CD4-positive, alpha-beta T cell (primary cell): Measurements from ENCODE around the gene SVBP. TPM values are rescaled to one million over a fixed set of nuclear protein-coding genes. Genes with fewer than 3 reads are reported as not detected.

ENCODE experiments used
- ATAC-seq: fragments of 200-7000 bp; cut with Tn5 transposase; one replicate; pipeline ENCODE4 v1.10.0; 2022; ENCODE audit warnings: mild to moderate bottlenecking; ENCODE audit not compliant: poor library complexity
- CTCF ChIA-PET: fragments of 350-600 bp; sonication (Branson Sonifier 250); formaldehyde crosslinking; loops from one replicate; lab custom pipeline; 2021; ENCODE audit warnings: antibody characterized with exemption, inconsistent platforms; lab: Charles Lee
- POLR2A ChIA-PET: fragments of 350-600 bp; sonication (Branson Sonifier 250); formaldehyde crosslinking; loops from one replicate; lab custom pipeline; 2021; ENCODE audit warnings: antibody characterized with exemption, inconsistent platforms; lab: Charles Lee
- DNase-seq, 14 experiments: peaks; one replicate each; pipeline ENCODE4 v3.0.0-alpha.2; 2013 to 2020; ENCODE audit warnings: mixed read lengths in 2 of 14
- H3K27ac ChIP-seq, 2 donors: one replicate each; pipeline versions ENCODE4 v1.5.1 to v1.7.0; 2013; ENCODE audit warnings: low read length in 2 of 2, low read depth in 1 of 2, mild to moderate bottlenecking in 1 of 2
- H3K27me3 ChIP-seq, 2 experiments: 1 replicate in 1 of 2; 2 replicates in 1 of 2; pipeline versions ENCODE4 v1.6.1 to v1.7.0; 2013; ENCODE audit warnings: low read length in 2 of 2, control low read depth in 1 of 2, mild to moderate bottlenecking in 1 of 2, moderate library complexity in 1 of 2; ENCODE audit not compliant: insufficient read depth in 2 of 2, control insufficient read depth in 1 of 2
- H3K36me3 ChIP-seq: one replicate; pipeline ENCODE4 v1.6.1; 2013; ENCODE audit warnings: low read length, control low read depth; ENCODE audit not compliant: insufficient read depth
- H3K4me1 ChIP-seq: one replicate; pipeline ENCODE4 v1.6.1; 2013; ENCODE audit warnings: low read length, control low read depth; ENCODE audit not compliant: insufficient read depth
- H3K4me3 ChIP-seq: one replicate; pipeline ENCODE4 v1.5.1; 2013; ENCODE audit warnings: mild to moderate bottlenecking, low read length, moderate library complexity
- H3K9me3 ChIP-seq, 2 experiments: 1 replicate in 1 of 2; 2 replicates in 1 of 2; pipeline versions ENCODE4 v1.6.1 to v1.7.0; 2013; ENCODE audit warnings: low read length in 2 of 2, mild to moderate bottlenecking in 2 of 2, control low read depth in 1 of 2, moderate library complexity in 1 of 2; ENCODE audit not compliant: control insufficient read depth in 1 of 2, insufficient read depth in 1 of 2
- H3K27ac Mint-ChIP-seq: one replicate; pipeline ENCODE4 v1.8.0; 2020; ENCODE audit warnings: mixed read lengths
- H3K27me3 Mint-ChIP-seq: one replicate; pipeline ENCODE4 v1.8.0; 2021; ENCODE audit warnings: mixed read lengths
- H3K36me3 Mint-ChIP-seq: one replicate; pipeline ENCODE4 v1.8.0; 2021; ENCODE audit warnings: low read depth, mixed read lengths
- H3K4me1 Mint-ChIP-seq: one replicate; pipeline ENCODE4 v1.8.0; 2021; ENCODE audit warnings: low read depth, mixed read lengths
- H3K4me3 Mint-ChIP-seq: one replicate; pipeline ENCODE4 v1.8.0; 2020; ENCODE audit warnings: mild to moderate bottlenecking, mixed read lengths
- H3K9me3 Mint-ChIP-seq: one replicate; pipeline ENCODE4 v1.8.0; 2020; ENCODE audit warnings: mixed read lengths
- CTCF ChIP-seq: fragments of 200-600 bp; IDR thresholded peaks from one replicate; pipeline ENCODE4 v1.8.0; 2022; ENCODE audit warnings: antibody characterized with exemption, mild to moderate bottlenecking
- intact Hi-C, 2 experiments: fragments of 100-400 bp; cut with DNase I in 1 of 2; cut with micrococcal nuclease in 1 of 2; formaldehyde crosslinking; loops; one replicate each; pipeline versions ENCODE4 v1.15.1 to v1.9.0; 2023 to 2025; cut with DNase I, micrococcal nuclease
- total RNA-seq, 174 experiments: library from RNA in 2 of 174; stranded (reverse) in 2 of 174; gene quantifications; one replicate each; pipeline ENCODE4 v1.2.3 and lab custom pipeline; 2021 to 2026

Gene SVBP
- total RNA-seq, 2 experiments from 2014 or later: 19.2 to 21.3 TPM

GRCh38 chr1:42852608-42852980 is 35.4 kb upstream of the SVBP start:
- H3K27me3 Mint-ChIP-seq: no peaks in the 10 kb centered on the region
- POLR2A ChIA-PET: no interaction called here
- Histone ChIP-seq H3K27ac (no peak overlapping the region), H3K4me1 (peaks cover 3% of the 10 kb centered on the region), H3K36me3 (peaks cover 21% of the 10 kb centered on the region), H3K4me3 (no peak overlapping the region), H3K27me3 (no peaks in the 10 kb centered on the region), H3K9me3 (peaks cover 0 to 7% of the 10 kb centered on the region in 2 experiments)
- peaks cover 19% of the 10 kb centered on the region for H3K4me1 Mint-ChIP-seq
- H3K36me3 Mint-ChIP-seq: peaks cover 48% of the 10 kb centered on the region
- DNase-seq (no peak), ATAC-seq (no peak)
- intact Hi-C loops: no loop called here
- H3K27ac Mint-ChIP-seq: no peak overlapping the region
- CTCF ChIA-PET: no interaction called here
- no peak overlapping the region for H3K4me3 Mint-ChIP-seq
- H3K9me3 Mint-ChIP-seq: peaks cover 2% of the 10 kb centered on the region
- TF ChIP-seq CTCF: no peak

- H3K4me3 ChIP-seq: no peak overlapping the region
- peaks cover 52% of the 10 kb centered on the region for H3K36me3 Mint-ChIP-seq
- CTCF ChIA-PET: no interaction called here
Observed at GRCh38 chr1:42851960-42852607, 34.9 kb upstream of the SVBP start.

GRCh38 chr1:42851420-42851819 is 34.2 kb upstream of the SVBP start:
- ATAC-seq (no peak), DNase-seq (no peak)
- H3K36me3 ChIP-seq: peaks cover 21% of the 10 kb centered on the region
- POLR2A ChIA-PET: no interaction called here
- H3K27ac Mint-ChIP-seq: no peak overlapping the region
- peaks cover 29% of the 10 kb centered on the region for H3K4me1 Mint-ChIP-seq
- H3K27me3 ChIP-seq: no peaks in the 10 kb centered on the region
- TF ChIP-seq CTCF: no peak
- CTCF ChIA-PET: no interaction called here
- H3K9me3 Mint-ChIP-seq: peaks cover 2% of the 10 kb centered on the region
- no peak overlapping the region for H3K4me3 Mint-ChIP-seq
- no peak overlapping the region for H3K27ac ChIP-seq
- peaks cover 58% of the 10 kb centered on the region for H3K36me3 Mint-ChIP-seq
- H3K4me1 ChIP-seq: peaks cover 11% of the 10 kb centered on the region
- intact Hi-C loops: no loop called here
- no peak overlapping the region for H3K4me3 ChIP-seq
- H3K9me3 ChIP-seq: peaks cover 0 to 7% of the 10 kb centered on the region in 2 experiments
- no peaks in the 10 kb centered on the region for H3K27me3 Mint-ChIP-seq

More at GRCh38 chr1:42851960-42852607, 34.9 kb upstream of the SVBP start:
- Histone ChIP-seq H3K36me3 (peaks cover 21% of the 10 kb centered on the region), H3K4me1 (peaks cover 7% of the 10 kb centered on the region), H3K27ac (no peak overlapping the region), H3K27me3 (no peaks in the 10 kb centered on the region), H3K9me3 (peaks cover 0 to 7% of the 10 kb centered on the region in 2 experiments)
- no peak overlapping the region for H3K4me3 Mint-ChIP-seq
- TF ChIP-seq CTCF: no peak
- ATAC-seq: no peak
- no peaks in the 10 kb centered on the region for H3K27me3 Mint-ChIP-seq
- H3K4me1 Mint-ChIP-seq: peaks cover 24% of the 10 kb centered on the region
- DNase-seq: no peak
- H3K27ac Mint-ChIP-seq: no peak overlapping the region
- intact Hi-C loops: no loop called here
- peaks cover 2% of the 10 kb centered on the region for H3K9me3 Mint-ChIP-seq
- POLR2A ChIA-PET: no interaction called here
